HG03575 (cell line): ENCODE results near the gene KRT4.

Experiments
- ATAC-seq: cut with Tn5 transposase; IDR thresholded peaks from one replicate; pipeline ENCODE4 v1.9.1; 2021; ENCODE audit not compliant: unreplicated experiment, insufficient number of reproducible peaks, low FRiP score; ENCODE audit errors: extremely low read depth

Gene KRT4

DNA sequence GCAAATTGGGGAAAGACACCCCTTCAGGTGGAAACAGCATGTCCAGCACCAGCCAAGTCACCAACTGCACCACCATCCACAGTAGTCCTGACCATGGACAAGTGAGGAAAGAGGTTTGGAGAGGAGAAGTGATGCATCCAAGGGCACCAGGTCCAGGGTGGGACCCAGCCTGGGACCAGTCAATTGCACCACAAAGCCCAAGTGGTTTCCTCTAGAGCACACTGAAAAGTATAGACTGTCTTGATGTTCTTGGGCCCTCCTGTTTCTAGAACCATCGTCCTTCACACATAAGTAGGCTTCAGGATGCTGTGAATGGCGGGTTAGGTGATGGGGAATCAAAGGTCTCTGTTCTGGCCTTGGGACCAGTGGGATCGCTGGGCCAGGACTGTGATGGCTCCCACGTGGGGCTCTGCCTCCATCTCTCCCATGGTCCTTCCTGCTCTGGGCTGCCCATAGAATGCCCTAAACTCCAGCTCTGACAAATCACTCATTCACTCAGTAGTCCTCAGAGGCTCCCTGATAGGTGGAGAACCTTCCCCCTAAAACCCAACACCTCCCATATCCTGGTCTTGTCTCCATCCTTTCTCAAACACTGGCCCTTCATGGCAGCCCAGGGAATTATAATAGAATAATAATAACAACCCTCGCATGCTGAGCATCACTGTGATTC, 11.0 kb upstream of the KRT4 start:
- ATAC-seq: no peak

DNA sequence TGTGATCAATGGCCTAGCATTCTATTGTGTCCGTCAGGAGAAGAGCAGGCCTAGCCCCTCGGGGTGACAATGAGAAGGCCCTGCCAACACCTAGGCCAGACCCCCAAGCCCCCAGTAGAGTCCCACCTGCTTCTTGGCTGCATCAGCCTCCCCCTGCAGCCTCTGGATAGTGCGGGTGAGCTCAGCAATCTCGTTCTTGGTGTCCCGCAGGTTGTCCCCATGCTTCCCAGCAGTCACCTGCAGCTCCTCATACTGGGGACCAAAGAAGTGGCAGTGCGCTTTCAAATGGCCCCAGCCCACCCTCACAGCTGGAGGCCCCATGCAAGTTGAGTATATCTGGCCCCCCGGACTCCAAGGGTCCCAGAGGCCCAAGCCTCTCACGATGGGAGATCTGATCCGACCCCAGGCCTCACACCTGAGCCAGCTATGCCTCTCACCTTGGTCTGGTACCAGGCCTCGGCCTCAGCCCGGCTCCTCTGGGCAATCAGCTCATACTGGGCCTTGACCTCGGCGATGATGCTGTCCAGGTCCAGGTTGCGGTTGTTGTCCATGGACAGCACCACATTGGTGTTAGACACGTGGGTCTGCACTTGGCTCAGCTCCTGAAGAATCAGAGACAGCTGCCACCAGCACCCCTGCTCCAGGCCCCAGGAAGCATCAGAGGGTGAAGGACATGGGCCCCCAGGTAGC, 10.0 kb upstream of the KRT4 start:
- no peak for ATAC-seq

DNA sequence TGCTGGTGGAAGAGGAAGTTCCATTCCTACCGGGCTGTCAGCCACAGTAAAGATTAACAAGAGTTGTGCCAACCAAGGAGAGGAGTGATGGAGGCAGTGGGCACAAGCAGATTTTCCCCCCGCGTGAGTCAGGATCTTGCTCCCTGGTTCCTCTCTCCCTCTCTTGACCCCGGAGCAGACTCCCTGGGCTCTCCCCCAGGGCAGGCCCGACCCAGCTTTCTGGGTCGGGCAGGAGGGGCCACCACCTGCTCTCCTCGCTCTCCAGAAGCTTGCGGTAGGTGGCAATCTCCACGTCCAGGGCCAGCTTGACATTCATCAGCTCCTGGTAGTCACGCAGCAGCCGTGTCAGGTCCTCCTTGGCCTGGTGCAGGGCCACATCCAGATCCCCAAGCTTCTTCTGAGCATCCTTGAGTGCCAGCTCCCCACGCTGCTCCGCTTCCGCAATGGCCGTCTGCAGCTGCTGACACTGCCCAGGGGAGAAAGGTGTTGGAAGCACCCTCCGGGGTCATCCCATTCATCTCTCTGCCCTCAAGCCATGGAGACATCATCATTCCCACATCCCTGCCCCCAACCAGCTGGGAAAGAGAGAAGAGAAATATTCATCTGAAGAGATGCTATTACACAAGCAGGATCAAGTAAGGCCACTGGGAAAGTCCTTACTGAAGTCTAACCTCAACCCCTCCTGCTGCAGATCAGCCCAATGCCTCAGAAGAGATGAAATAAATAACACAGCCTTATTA, 9.0 kb upstream of the KRT4 start:
- ATAC-seq: no peak

DNA sequence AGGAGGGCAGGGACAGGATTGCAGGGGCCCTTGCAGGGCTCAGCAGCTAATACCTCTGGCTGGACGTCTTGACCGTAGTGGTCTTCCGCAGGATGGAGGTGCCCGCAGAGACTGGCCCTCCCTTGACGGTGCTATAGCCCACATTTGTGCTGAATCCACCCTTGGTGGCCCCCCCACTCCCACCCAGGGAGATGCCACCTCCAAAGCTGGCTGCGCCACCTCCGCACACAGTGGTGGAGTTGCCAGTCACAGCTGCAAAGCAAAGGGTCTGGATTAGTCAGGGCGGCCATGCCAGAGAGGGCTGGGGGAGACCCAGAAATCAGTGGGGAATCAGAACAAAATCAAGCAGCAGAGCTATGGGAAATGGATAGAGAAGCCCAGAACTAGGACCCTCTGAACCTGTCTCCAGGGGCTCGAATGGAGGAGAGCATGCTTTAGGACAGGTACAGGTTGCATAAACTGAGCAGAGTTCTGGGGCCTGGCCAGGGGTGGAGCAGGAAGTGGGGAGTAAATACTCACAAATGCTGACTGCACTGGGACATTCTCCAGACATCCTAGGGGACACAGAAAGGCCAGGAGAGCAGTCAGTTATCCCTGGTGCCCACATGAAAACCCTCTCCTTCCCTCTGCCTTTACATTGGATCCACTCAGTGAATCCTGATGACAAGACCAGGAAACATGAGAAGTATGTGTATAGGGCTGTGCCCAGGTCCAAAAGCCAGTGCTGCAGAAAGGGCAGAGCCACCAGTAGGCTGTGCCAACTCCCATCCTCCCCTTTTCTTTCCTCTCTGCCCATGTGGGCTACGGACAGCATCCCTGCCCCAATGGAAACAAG, 8.1 kb upstream of the KRT4 start:
- no peak for ATAC-seq

DNA sequence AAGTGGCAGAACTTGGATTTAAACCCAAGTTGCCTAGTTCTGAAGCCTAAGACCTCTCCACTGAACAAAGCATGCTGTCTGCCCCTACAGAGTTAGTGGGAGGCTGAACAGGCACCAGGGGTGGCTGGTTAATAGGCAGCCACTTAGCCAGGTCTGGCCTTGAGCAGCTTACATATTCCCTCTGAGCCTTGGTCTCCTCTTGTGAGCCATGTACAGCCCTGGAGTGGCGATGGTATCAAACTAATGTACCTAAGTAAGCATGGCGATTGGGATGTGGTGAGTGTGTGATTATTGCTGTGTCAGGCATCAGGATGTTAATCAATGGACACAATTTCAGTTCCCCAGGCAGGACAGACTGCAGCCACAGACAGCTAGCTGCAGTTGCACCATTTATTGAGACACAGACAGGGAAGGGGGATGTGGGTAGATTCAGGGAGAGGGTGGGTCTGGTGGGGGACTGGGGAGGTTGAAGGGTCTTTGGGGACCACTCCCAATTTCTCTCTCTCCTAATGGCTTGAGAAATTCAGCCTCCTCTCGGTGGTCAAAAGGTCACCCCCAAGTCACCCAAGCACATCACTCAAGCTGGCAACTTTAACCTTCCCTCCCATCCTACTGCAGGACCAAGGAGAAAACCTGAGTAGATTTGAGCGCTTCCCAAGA, 7.3 kb upstream of the KRT4 start:
- ATAC-seq: no peak

DNA sequence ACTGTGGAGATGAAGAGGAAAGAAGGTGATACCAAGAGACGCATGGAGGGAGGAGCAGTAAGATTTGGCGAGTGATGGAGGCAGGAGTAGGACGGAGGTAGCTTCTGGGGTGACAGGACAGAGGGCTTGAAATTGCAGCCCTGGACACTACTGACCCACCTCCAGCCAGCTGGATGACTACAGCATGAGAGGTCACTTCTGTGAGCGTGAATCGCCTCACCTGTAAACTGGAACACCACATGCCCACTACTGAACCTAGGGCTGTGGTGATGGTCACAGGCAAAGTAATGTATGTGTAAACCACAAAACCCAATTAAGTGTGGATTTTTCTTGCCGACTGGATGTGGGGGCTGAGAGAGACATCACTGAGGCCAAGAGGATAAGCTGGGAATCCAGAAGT, 6.6 kb upstream of the KRT4 start:
- ATAC-seq: no peak

DNA sequence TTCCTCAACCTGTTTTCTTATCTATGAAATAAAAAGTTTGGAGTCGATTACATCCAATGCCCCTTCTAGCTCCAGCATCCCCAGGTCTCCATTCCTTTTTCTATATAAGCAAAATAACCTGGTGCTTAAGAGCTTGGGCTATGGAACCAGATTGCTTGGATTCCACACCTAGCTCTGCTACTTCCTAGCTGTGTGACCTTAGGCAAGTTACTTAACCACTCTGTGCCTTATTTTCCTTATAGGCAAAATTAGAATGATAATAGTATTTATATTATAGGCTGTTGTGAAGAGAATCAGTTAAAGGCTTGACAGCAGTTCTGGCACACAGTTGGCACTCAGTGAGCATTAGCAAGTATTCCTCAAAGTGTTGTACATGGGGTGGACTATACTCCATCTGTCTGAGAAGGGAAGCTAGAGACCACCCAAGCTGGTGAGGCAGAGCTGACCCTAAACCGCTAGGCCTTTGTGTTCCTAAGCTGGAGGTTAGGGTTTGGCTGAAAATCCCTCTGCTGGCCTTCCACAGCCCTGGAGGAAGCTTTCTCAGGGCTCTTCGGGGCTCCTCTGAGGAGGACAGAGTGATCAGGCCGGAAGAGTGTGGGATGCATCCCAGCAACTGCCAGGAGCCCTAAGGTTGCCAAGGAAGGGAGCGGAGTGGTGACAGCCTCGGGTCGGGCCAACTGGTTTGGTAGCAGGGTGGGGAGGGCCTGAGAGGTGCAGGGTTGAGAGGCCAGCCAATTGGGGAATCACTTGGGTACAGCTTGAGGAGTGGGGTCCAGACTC, 6.0 kb upstream of the KRT4 start:
- ATAC-seq: no peak

DNA sequence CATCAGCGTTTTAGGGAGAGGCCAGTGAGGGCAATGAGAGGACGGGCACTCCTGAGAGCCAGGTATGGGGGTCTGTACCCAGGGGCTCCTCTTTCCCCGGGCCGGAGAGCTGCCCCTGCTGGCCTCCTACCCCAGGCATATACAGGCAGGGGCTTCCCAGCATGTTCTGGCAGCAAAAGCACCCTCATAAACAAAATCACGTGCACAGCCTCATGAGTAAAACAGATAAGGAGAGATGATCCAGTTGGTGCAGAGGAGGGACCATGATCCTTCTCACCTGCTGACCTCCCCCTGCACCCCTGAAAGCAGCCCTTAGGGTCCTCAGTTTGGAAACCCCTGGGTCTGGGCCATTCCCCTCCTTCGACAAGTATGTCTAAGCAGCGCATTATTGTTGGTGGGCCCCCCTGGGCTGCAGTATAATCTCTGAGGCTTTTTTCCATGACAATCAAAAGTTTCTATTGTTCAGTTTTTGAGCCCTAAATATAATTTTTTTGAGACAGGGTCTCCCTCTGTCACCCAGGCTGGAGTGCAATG, 5.0 kb upstream of the KRT4 start:
- ATAC-seq: no peak

DNA sequence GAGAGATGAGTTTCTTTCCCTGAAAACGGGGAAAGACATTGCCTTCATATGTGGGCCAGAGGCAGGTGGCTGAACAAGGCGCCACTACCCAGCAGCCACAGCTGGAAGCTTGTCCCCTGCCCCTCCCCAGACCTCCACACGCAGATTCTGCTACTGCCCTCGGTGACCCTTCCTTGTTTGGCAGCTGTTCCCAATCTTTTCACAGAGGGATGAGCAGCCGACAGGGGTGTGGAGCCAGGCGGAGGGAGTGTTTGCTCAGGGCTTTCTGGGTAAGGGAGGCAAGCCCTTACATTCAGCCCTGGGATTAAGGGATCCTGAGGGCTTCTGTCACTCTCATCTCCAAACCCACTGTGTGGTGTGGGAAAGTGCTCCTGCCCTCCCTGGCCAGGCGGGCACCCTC, 4.5 kb upstream of the KRT4 start:
- ATAC-seq: no peak

DNA sequence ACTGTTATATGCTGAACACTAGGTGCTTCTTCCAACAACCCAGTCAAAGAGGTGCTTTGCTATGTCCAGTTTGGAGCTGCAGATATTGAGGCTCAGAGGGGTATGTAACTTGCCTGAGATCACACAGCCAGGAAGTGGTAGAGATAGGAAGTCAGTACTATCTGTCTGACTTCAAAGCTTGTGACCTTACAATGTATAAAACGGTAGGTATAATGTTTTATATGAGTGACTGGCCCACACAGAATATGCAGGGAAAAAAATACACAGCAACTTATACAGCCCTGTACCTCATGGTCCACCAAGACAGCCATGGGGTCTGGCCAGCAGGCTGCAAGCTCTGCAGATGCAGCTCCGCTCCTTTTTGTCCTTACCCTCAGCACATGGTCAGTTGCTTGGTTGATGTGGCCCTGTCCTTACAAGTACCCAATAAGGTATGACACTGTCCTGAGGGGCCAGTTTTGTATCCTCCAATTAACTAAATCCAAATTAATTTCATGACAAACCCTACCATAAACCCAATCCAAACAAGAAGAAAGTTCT, 3.9 kb upstream of the KRT4 start:
- ATAC-seq: no peak

DNA sequence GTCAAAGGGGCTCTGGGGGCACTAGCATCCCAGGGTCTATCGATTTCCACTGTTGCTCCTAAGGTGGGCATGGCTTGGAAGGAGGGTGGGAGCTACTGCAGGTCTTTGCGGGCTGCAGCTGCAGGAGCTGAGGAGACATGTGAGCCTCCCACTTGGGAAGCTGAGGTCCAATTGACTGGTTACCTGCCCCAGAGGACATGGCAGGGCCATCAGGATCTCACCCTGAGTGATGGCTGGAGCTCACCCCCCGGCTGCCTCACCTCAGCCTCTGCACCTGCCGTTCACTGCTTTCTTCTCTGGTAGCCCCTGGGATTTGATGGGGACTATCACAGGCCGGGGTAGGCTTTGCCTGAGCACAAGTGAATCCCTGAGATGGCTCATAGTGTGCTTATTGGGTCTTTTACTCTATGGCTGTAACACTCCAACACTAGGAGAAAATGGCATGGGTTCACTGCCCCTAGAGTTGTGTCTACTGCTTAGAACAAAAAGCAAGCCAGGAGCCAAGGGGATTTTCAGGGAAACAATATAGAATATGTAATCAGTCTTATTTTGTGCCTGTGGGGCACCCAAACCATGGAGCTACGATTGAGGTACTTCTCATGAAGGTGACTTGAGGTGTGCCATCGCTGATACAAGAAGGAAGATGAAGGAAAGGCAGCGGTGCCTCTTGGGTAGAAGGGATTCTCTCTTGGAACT, 3.2 kb upstream of the KRT4 start:
- no peak for ATAC-seq

DNA sequence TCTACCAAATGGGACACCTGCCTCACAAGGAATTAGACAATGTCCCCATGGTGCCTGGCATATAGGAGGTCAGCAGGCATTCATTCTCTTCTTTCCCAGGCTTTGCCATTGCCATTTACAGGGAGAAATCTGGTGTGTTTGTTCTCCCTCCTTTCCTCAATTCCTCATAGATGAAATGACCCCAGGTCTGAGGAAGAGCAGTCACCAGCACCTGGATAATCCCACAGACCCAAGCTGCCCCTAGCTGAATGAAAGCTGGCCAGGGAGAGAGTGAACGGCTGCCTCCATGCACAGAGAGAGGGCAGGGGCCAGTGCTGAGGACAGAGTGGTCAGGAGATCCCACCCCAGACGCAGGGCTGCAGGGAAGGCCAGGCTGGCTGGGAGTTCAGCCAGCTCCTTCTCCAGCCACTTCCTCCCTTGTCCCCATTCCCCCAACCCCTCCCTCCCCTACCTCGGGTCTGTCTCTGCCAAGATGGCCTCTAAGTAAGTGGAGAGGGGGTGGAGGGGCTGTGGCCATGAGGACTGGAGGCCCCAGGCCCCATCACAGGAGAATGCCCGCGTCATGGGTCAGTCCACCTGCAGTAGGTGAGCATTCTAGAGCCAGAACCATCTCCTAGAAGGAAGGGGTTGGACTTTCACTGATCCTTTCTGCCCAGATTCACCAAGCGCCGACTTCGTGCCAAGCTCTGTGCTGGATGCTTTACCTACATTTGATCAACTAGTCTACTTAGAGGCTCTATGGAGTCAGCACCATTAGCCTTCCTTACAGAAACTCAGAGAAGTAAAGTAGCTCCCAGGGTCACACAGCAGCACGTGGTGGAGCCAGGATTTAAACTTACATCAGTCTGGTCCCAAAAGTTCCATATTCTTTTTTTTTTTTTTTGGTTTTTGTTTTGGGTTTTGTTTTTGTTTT, 2.0 kb upstream of the KRT4 start:
- no peak for ATAC-seq

DNA sequence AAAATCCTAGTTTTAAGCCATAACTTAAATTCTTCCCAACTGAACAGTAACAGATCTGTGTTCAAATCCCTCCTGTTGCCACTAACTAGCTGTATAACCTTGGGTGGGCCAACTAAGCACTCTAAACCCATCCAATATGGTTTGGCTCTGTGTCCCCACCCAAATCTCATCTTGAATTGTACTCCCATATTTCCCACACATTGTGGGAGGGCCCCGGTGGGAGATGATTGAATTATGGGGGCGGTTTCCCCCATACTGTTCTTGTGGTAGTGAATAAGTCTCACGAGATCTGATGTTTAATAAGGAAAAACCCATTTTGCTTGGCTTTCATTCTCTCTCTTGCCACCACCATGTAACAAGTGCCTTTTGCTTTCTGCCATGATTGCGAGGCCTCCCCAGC, 1.2 kb upstream of the KRT4 start:
- ATAC-seq: no peak

DNA sequence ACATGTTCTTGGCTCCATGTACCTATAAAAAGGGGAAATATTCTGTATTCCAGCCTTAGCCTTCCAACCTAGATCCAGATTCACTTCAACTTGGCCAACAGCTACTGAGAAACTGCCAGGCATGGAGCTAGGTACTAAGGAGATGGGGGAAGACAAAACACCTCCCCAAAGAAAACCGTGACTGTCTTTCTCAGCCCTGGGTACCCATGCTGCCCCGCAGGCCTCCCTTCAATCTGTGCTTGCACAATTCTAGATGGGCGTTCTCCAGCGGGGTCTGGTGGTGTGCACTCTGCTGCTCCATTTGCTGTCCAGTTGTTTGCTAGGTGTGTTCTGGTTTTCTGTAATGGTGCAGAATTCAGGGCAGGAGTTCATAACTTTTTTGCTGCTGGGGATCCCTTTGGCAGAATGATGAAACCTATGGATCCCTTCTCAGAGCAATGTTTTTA, 817 bp upstream of the KRT4 start:
- no peak for ATAC-seq

DNA sequence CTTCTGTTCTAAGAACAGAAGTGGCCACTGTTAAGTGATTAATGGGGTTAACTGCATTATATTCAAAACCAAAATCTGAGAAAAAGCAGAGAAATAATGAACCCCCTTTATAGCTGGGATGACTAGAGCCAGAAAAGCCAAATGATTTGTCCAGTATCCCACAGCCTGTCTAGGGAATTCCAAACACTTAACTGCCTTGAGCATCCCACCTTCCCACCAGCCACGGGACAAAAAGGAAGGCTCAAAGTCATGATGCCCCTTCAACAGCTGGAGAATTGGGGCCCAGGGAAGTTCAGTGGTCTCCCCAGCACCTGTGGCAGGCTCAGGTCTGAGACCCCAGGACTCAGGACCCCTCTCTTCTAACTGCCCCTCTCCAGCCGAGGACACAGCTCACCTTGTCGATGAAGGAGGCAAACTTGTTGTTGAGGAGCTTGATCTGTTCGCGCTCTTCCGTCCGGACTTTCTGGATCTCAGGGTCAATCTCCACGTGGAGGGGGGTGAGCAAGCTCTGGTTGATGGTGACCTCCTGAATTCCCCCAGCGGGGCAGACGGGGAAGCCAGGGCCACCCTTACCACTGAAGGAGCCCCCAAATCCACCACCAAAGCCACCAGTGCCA, 605 bp downstream of the KRT4 start:
- ATAC-seq: no peak

DNA sequence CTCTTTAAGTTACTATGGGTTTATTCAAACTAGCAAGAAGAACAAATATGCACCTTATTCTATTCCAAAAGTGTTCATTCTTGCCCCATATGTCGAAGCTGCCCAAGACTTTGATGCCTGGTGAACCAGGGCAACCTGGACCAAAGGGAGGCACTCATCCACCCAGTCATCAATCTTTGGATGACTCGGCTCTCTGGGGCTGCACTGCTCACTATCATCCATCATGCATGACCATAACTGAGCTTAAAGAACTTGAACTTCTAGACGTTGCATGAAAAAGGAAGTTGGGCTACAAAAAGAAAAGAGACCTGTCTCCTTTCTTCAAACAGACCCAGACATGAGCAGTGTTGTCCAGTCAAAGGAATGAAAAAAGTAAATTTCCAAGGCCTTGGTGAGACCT, 1.2 kb downstream of the KRT4 start:
- no peak for ATAC-seq
